ENCODE results near the gene KDM6B.
A peak's percentile ranks its signal among the peaks of the same experiment; 100 is the strongest.
"Not testable (repeated sequence)": the region's sequence is repeated elsewhere in the genome, so short reads cannot be mapped to it uniquely, and the experiment has no call there.

Gene KDM6B, protein sequence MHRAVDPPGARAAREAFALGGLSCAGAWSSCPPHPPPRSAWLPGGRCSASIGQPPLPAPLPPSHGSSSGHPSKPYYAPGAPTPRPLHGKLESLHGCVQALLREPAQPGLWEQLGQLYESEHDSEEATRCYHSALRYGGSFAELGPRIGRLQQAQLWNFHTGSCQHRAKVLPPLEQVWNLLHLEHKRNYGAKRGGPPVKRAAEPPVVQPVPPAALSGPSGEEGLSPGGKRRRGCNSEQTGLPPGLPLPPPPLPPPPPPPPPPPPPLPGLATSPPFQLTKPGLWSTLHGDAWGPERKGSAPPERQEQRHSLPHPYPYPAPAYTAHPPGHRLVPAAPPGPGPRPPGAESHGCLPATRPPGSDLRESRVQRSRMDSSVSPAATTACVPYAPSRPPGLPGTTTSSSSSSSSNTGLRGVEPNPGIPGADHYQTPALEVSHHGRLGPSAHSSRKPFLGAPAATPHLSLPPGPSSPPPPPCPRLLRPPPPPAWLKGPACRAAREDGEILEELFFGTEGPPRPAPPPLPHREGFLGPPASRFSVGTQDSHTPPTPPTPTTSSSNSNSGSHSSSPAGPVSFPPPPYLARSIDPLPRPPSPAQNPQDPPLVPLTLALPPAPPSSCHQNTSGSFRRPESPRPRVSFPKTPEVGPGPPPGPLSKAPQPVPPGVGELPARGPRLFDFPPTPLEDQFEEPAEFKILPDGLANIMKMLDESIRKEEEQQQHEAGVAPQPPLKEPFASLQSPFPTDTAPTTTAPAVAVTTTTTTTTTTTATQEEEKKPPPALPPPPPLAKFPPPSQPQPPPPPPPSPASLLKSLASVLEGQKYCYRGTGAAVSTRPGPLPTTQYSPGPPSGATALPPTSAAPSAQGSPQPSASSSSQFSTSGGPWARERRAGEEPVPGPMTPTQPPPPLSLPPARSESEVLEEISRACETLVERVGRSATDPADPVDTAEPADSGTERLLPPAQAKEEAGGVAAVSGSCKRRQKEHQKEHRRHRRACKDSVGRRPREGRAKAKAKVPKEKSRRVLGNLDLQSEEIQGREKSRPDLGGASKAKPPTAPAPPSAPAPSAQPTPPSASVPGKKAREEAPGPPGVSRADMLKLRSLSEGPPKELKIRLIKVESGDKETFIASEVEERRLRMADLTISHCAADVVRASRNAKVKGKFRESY (N-terminal part only)

DNA sequence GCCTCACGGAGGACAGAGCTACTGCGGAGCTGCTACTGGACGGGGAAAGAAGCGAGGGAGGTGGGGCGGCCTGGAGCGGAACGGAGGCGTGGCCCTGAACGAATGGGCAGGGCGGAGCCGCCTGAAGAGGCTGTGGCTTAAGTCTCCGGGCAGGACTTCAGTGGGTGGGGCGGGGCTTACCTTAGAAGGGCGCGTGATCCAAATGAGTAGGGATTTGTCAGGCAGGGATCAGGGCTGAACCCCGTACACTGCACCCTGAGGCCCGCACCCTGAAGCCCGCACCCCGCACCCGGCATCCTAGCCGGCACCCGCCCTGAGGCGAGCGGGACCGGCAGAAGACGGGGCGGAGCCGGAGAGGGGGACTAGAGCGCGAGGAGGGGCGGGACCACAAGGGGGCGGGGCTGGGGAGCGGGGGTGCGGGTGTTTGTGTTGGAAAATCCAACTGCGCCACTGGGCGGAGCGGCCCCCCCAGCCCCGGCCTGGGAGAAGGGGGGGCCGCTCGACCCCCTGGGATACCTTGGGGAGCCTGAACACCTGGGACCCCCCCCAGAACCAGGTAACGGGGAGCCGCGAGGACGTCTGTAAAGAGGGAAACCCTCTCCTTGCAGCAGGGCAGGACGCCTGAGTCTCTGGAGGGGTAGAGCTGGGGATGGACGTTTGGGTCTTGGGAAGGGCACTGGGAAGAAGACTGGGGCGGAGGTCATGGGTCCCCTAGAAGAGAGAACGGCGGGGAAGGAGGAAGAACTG lies at the start of gene KDM6B:
Gene KDM6B, plus strand, starts transcription at position 423 of the 747 bp plus-strand sequence. CDS start 11,338 bp downstream, outside the sequence.
- H3K4me1 Mint-ChIP-seq (ENCODE audit: low read depth), result peaks cover 37% of the 10 kb centered on the region
- peaks cover 34% of the 10 kb centered on the region for H3K27me3 Mint-ChIP-seq (ENCODE audit: low read depth)
- H3K27ac Mint-ChIP-seq, result peak within 1 kb of the TSS; percentile 95
- no peaks in the 10 kb centered on the region for H3K36me3 Mint-ChIP-seq (ENCODE audit: low read depth)
- H3K9me3 Mint-ChIP-seq, result no peaks in the 10 kb centered on the region
- peak within 1 kb of the TSS; percentile 97 for H3K4me3 Mint-ChIP-seq

DNA sequence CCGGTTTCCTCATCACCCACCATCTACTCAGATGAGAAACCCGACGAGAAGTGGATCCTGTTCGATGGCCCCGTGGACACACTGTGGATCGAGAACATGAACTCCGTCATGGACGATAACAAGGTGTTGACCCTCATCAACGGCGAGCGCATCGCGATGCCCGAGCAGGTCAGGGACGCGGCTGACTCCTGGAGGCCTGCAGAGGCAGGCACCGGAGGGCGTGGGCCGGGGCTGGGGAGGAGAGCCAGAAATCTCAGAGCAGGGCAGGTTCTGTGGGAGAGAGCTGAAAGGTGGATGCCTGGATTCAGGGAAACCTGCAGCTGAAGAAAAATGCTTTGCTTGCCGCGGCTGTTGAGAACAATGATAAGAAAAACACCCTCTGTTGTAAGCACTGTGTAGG lies 47.2 kb upstream of the KDM6B start:
- Mint-ChIP-seq H3K4me3 (no peak overlapping the region), H3K4me1 (ENCODE audit: low read depth) (no peaks in the 10 kb centered on the region), H3K9me3 (no peaks in the 10 kb centered on the region), H3K27me3 (ENCODE audit: low read depth) (no peaks in the 10 kb centered on the region), H3K27ac (no peak overlapping the region), H3K36me3 (ENCODE audit: low read depth) (no peaks in the 10 kb centered on the region)

DNA sequence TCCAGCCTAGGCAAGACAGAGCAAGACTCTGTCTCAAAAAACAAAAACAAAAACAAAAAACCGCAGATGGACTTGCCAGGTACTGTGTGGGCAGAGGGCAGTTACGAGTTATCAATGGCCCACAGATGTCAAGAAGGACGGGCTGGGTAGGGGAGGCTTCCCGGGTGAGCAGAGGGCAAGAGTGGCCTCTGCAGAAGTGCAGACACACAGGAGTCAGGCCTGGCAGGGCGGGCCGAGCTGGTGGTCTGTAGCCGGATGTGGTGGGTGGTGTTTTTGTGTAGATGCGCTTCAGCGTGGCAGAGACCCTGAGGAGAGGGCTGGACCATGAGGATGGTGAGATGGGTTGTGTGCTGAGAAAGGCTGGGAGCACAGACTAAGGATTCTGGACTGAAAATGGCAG lies 44.9 kb upstream of the KDM6B start:
- Mint-ChIP-seq H3K27ac (no peak overlapping the region), H3K9me3 (no peaks in the 10 kb centered on the region), H3K36me3 (ENCODE audit: low read depth) (no peaks in the 10 kb centered on the region), H3K27me3 (ENCODE audit: low read depth) (no peaks in the 10 kb centered on the region), H3K4me3 (no peak overlapping the region), H3K4me1 (ENCODE audit: low read depth) (no peaks in the 10 kb centered on the region)

DNA sequence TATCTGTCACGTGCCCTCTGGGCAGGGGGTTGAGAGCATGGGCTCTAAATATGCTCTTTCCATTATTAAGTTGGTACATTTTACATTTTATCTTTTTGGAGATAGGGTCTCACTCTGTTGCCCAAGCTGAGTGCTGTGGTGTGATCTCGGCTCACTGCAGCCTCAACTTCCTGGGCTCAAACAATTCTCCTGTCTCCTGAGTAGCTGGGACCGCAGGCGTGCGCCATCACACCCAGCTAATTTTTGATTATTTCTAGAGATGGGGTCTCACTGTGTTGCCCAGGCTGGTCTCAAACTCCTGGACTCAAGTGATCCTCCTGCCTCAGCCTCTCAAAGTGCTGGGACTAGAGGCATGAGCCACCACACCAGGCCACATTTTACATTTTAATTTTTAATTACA lies 43.9 kb upstream of the KDM6B start:
- Mint-ChIP-seq H3K4me3 (no peak overlapping the region), H3K27me3 (ENCODE audit: low read depth) (no peaks in the 10 kb centered on the region), H3K27ac (no peak overlapping the region), H3K9me3 (no peaks in the 10 kb centered on the region), H3K4me1 (ENCODE audit: low read depth) (no peaks in the 10 kb centered on the region), H3K36me3 (ENCODE audit: low read depth) (no peaks in the 10 kb centered on the region)

DNA sequence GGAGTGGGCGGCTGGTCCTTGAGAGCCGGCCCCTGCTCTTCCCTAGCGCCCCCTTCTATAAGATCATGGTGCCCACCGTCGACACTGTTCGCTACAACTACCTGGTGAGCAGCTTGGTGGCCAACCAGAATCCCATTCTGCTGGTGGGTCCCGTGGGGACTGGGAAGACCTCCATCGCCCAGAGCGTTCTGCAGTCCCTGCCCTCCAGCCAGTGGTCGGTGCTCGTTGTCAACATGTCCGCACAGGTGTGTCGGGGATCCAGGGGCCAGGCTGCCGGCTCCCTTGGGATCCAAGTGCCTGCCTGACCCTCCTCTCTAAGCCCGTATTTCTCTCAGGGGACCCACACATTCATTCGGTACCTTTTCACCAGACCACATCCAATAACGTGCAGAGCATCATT lies 41.4 kb upstream of the KDM6B start:
- Mint-ChIP-seq H3K27me3 (ENCODE audit: low read depth) (no peaks in the 10 kb centered on the region), H3K9me3 (no peaks in the 10 kb centered on the region), H3K36me3 (ENCODE audit: low read depth) (no peaks in the 10 kb centered on the region), H3K4me1 (ENCODE audit: low read depth) (no peaks in the 10 kb centered on the region), H3K27ac (no peak overlapping the region), H3K4me3 (no peak overlapping the region)

DNA sequence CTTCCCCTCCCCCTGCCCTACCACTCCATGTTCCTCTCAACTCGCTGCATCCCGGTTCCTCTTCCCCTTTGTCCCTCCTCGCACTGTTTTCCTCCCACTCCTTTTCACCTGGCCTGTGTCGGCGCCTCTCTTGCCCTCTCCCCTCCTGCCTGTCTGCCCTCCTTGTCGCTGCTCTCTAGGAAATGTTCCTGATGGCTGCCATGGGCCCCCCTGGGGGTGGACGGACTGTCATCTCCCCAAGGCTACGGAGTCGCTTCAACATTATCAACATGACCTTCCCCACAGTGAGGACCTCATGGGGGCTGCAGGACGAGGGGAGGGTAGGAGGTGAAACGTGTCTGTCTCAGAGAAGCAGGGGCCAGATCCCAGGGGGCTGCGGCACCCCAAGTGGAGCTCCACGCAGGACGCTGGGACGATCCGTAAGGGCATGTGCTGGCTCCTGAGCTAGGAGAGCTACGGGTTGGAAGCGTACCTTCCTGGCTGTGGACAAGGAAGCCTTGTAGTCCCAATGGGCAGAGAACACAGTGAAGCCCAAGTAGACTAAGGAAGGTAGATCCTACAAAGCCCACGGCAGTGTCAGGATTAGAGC lies 39.8 kb upstream of the KDM6B start:
- Mint-ChIP-seq H3K36me3 (ENCODE audit: low read depth) (no peaks in the 10 kb centered on the region), H3K27ac (no peak overlapping the region), H3K4me3 (no peak overlapping the region), H3K9me3 (no peaks in the 10 kb centered on the region), H3K4me1 (ENCODE audit: low read depth) (no peaks in the 10 kb centered on the region), H3K27me3 (ENCODE audit: low read depth) (no peaks in the 10 kb centered on the region)

DNA sequence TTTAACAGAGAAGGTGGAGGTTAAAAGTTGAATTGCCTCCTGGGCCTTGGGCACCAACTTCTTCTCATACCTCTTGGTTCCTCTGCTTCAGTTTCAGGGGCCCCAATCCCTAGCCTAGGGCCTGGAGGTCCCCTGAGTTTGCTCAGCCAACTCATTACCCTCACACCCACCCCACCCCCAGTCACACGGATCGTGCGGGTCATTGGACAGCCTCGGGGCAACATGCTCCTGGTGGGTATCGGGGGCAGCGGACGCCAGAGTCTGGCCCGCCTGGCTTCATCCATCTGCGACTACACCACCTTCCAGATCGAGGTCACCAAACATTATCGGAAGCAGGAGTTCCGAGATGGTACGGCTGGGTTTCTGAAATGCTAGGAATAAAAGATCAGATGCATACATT lies 36.0 kb upstream of the KDM6B start:
- no peaks in the 10 kb centered on the region for H3K27me3 Mint-ChIP-seq (ENCODE audit: low read depth)

DNA sequence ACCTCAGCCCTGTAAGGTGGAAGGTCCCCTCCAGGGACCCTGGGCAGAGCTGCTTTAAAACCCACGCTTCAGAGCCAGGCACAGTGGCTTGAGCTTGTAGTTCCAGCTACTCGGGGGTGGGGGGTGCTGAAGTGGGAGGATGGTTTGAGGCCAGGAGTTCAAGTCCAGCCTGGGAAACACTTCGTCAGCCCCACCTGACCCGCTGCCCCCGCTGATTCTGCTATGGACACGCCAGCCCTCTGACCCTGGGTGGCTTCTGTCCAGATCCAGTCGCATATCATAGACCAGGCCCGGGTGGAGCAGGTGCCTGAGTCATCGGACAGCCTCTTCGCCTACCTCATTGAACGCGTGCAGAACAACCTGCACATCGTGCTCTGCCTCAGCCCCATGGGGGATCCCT lies 35.2 kb upstream of the KDM6B start:
- H3K4me1 Mint-ChIP-seq (ENCODE audit: low read depth), result no peaks in the 10 kb centered on the region
- H3K27ac Mint-ChIP-seq, result no peak overlapping the region
- H3K36me3 Mint-ChIP-seq (ENCODE audit: low read depth), result no peaks in the 10 kb centered on the region
- no peaks in the 10 kb centered on the region for H3K9me3 Mint-ChIP-seq
- H3K27me3 Mint-ChIP-seq (ENCODE audit: low read depth), result no peaks in the 10 kb centered on the region
- no peak overlapping the region for H3K4me3 Mint-ChIP-seq

More for the DNA sequence above, 36.0 kb upstream of the KDM6B start:
- H3K4me3 Mint-ChIP-seq, result no peak overlapping the region
- H3K36me3 Mint-ChIP-seq (ENCODE audit: low read depth), result no peaks in the 10 kb centered on the region
- H3K9me3 Mint-ChIP-seq, result no peaks in the 10 kb centered on the region
- H3K27ac Mint-ChIP-seq, result no peak overlapping the region
- no peaks in the 10 kb centered on the region for H3K4me1 Mint-ChIP-seq (ENCODE audit: low read depth)

DNA sequence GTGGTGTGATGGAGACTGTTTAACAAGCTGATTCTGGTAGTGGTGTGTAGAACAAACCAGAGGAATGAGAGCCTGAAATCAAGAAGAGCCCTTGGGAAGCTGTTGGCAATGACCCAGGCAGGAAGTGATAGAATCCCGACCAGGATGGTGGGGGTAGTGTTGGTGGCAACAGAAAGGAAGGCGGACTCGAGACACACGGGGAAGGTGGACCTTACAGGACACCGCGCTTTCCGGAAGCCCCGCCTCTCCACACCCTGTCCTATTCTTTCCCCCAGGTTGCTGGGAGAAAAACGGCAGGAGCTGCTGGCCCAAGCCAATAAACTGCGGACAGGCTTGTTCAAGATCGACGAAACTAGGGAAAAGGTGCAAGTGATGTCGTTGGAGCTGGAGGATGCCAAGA lies 30.0 kb upstream of the KDM6B start:
- Mint-ChIP-seq H3K4me3 (no peak overlapping the region), H3K27me3 (ENCODE audit: low read depth) (peaks cover 8% of the 10 kb centered on the region), H3K9me3 (no peaks in the 10 kb centered on the region), H3K4me1 (ENCODE audit: low read depth) (no peaks in the 10 kb centered on the region), H3K36me3 (ENCODE audit: low read depth) (no peaks in the 10 kb centered on the region), H3K27ac (no peak overlapping the region)

DNA sequence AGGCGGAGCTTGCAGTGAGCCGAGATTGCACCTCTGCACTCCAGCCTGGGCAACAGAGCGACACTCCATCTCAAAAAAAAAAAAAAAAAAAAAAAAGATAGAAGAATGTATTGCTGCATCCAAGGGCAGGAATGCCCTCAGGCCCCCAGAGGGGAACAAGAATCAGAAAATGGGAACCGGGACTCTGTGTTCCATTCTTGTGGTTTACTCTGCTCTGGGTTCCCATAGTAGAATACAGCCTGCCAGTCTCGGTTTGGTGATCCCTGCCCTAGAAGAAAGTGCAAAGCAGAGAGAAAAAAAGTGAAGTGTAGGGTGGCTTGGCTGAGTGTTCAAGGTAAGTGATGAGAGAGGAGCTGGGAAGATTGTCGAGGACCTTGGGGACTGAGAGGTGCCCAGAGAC lies 27.4 kb upstream of the KDM6B start:
- no peaks in the 10 kb centered on the region for H3K36me3 Mint-ChIP-seq (ENCODE audit: low read depth)
- H3K9me3 Mint-ChIP-seq, result no peaks in the 10 kb centered on the region
- no peak overlapping the region for H3K27ac Mint-ChIP-seq
- peaks cover 8% of the 10 kb centered on the region for H3K27me3 Mint-ChIP-seq (ENCODE audit: low read depth)
- no peaks in the 10 kb centered on the region for H3K4me1 Mint-ChIP-seq (ENCODE audit: low read depth)
- no peak overlapping the region for H3K4me3 Mint-ChIP-seq

DNA sequence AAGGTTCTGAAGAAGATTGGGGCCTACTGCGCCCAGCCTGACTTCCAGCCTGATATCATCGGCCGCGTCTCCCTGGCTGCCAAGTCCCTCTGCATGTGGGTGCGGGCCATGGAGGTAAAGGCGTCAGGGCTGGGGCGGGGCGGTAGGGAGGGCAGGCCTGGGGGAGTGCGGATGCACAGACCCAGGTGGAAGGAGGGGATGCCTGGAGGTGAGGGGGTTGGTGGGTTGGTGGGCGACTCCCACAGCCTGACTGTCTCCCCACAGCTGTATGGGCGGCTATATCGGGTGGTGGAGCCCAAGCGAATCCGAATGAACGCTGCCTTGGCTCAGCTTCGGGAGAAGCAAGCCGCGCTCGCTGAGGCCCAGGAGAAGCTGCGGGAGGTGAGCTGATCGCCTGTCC lies 26.8 kb upstream of the KDM6B start:
- H3K9me3 Mint-ChIP-seq, result no peaks in the 10 kb centered on the region
- no peak overlapping the region for H3K4me3 Mint-ChIP-seq
- H3K4me1 Mint-ChIP-seq (ENCODE audit: low read depth), result no peaks in the 10 kb centered on the region
- H3K36me3 Mint-ChIP-seq (ENCODE audit: low read depth), result no peaks in the 10 kb centered on the region
- no peak overlapping the region for H3K27ac Mint-ChIP-seq
- H3K27me3 Mint-ChIP-seq (ENCODE audit: low read depth), result peaks cover 8% of the 10 kb centered on the region

DNA sequence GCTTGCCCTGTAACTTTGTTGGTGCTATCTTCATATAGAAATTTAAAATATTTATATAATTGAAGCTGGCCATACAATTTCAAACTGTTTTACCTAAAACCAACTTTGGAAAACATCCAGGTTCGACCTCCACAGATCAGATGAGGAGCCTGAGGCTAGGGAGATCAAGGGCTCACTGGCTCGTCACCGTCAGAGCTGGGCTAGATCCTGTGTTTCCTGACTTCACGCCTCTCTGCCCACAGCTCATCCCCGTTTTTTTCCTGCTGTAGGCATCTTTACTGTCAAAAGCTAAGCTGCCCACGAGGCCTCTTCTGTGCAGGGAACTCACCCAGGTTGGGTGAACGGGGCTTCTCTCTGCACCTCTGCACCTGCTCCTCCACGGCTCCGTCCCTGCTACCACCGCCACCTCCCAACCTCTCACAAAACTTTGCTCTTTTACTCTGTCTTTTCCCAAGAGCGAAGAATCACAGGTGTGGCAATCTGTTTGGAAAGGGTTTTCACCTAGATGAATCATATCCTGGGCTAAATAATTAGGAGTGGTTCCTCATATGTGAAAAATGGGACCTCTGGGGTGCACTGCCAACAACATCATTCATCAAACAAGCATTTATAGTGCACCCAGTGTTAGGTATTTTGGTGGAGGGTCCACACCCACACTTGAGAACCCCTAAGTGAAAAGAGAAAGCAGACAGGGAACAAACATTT lies 24.8 kb upstream of the KDM6B start:
- Mint-ChIP-seq H3K4me1 (ENCODE audit: low read depth) (no peaks in the 10 kb centered on the region), H3K27ac (no peak overlapping the region), H3K27me3 (ENCODE audit: low read depth) (peaks cover 8% of the 10 kb centered on the region), H3K4me3 (no peak overlapping the region), H3K36me3 (ENCODE audit: low read depth) (no peaks in the 10 kb centered on the region), H3K9me3 (no peaks in the 10 kb centered on the region)

DNA sequence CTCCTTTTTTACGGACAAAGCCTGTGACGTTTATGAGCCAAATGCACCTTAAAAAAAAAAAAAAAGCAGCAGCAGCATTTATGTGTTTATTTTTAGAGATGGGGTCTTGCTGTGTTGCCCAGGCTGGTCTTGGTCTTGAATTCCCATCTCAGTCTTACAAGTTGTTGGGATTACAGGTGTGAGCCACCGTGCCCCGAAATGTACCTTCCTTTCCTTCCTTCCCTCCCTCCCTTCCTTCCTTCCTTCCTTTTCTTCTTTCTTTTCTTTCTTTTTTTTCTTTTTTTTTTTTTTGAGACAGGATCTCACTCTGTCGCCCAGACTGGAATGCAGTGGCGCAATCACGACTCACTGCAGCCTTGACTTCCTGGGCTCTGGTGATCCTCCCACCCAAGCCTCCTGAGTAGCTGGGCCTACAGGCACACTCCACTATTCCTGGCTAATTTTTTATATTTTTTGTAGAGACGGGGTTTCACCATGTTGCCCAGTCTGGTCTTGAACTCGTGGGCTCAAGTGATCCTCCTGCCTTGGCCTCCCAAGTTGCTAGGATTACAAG lies 24.1 kb upstream of the KDM6B start:
- not testable (repeated sequence) for H3K4me1 Mint-ChIP-seq (ENCODE audit: low read depth); H3K9me3 Mint-ChIP-seq; H3K27me3 Mint-ChIP-seq (ENCODE audit: low read depth); H3K27ac Mint-ChIP-seq; H3K36me3 Mint-ChIP-seq (ENCODE audit: low read depth); H3K4me3 Mint-ChIP-seq

All from T-helper 1 cell treated with Interleukin-12 subunit alpha and Interleukin-12 subunit beta and Interleukin-4 antibody, amounts not matched to agents 30 μg/mL and 1 μg/mL, for 36 hours (primary cell).